ENCODE data around the gene ST3GAL6.

GRCh38 chr3:98817547-98818041 lies 54.5 kb downstream of the ST3GAL6 start:
- peak; percentile 62 for TF ChIP-seq CTCF (IDR thresholded peaks at IDR 0.05; ENCODE audit: low read depth, low read length, poor library complexity, severe bottlenecking)
- TF ChIP-seq EZH2phosphoT487 (IDR thresholded peaks at IDR 0.05; ENCODE audit: borderline replicate concordance, low read length), result no peak

Measured in DOHH2 (cell line).